Breast epithelium (tissue), 4 donors: ENCODE measurements around the gene DPPA4. TPM values are rescaled to one million over a fixed set of nuclear protein-coding genes. Genes with fewer than 3 reads are reported as not detected.

Experiments used
- DNase-seq, 2 donors: peaks; one replicate each; pipeline ENCODE4 v3.0.0-alpha.2; 2019; ENCODE audit warnings: low spot score in 2 of 2
- H3K27ac ChIP-seq, 2 donors: fragments of 200-600 bp; sonication (generic) in 1 of 2; one replicate each; pipeline ENCODE4 v1.5.1; 2016 to 2019; ENCODE audit warnings: mild to moderate bottlenecking in 1 of 2
- H3K27me3 ChIP-seq, 2 donors: fragments of 200-600 bp; sonication (generic) in 1 of 2; one replicate each; pipeline versions ENCODE4 v1.5.1 to v1.6.0; 2017 to 2019; ENCODE audit warnings: control low read depth in 1 of 2, mild to moderate bottlenecking in 1 of 2
- H3K36me3 ChIP-seq: fragments of 200-600 bp; one replicate; pipeline ENCODE4 v1.5.1; 2019
- H3K4me1 ChIP-seq, 2 donors: fragments of 200-600 bp; sonication (generic); one replicate each; pipeline ENCODE4 v1.5.1; 2016 to 2019; ENCODE audit warnings: control low read depth in 1 of 2
- H3K4me3 ChIP-seq, 3 donors: fragments of 200-600 bp; sonication (generic); 1 replicate in 2 of 3; 2 replicates in 1 of 3; pipeline ENCODE4 v1.5.1; 2016 to 2019; ENCODE audit warnings: mild to moderate bottlenecking in 3 of 3, moderate library complexity in 2 of 3
- H3K9me3 ChIP-seq, 2 donors: fragments of 200-600 bp; sonication (generic) in 1 of 2; one replicate each; pipeline ENCODE4 v1.5.1; 2016 to 2019; ENCODE audit warnings: control low read depth in 1 of 2
- POLR2A ChIP-seq: fragments of 450-650 bp; IDR thresholded peaks from one replicate; pipeline ENCODE4 v1.6.1; 2016; ENCODE audit warnings: antibody characterized with exemption, mild to moderate bottlenecking, moderate library complexity
- POLR2AphosphoS5 ChIP-seq, 3 donors: sonication (generic); formaldehyde crosslinking; IDR thresholded peaks; one replicate each; pipeline ENCODE4 v1.6.1; 2017; ENCODE audit warnings: antibody characterized with exemption in 3 of 3
- intact Hi-C: fragments of 100-400 bp; cut with DNase I; formaldehyde crosslinking; loops from one replicate; pipeline ENCODE4 v1.15.1; 2023; ENCODE audit warnings: low total_unique reads
- total RNA-seq, 3 donors: library from RNA; depleted of rRNA; stranded (reverse); fragments of >200 nt; gene quantifications; one replicate each; pipeline ENCODE4 v1.1.0, GENCODE V29; 2016
- TF ChIP-seq, protein P1 (sequence below), 3 donors: fragments of 450-650 bp; IDR thresholded peaks; one replicate each; pipeline ENCODE4 v1.5.1; 2016 to 2017; ENCODE audit warnings: antibody characterized with exemption in 3 of 3, mild to moderate bottlenecking in 3 of 3, moderate library complexity in 3 of 3

The DPPA4 gene
- total RNA-seq, 3 donors from 2014 or later = not detected

DNA sequence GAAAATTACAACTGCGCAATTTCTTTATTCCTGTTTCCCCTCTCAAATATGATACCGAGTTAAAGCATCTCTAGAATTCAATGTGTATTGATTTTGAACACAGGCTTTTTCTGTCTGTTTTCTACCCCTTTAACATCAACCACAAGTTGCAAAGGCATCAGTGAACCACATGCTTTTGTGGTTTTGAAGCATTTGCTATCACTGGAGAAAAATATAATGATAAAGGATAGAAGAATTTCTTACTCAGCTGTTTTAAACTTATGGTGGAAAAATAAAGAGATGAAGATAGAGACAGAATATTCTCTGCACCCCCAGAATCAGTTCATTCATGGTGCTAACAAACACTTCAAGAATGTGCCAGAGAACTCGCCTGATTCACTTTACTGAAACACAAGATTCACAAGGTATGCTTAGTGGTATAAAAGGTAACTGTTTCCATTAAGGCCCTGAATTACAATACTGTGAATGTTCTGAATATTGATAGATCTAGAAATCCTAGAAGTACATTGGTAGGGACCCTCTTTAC, 9.5 kb upstream of the DPPA4 start:
- no peaks in the 10 kb centered on the region for H3K4me1 ChIP-seq
- H3K27ac ChIP-seq = no peak overlapping the region
- TF ChIP-seq, protein P1, sequence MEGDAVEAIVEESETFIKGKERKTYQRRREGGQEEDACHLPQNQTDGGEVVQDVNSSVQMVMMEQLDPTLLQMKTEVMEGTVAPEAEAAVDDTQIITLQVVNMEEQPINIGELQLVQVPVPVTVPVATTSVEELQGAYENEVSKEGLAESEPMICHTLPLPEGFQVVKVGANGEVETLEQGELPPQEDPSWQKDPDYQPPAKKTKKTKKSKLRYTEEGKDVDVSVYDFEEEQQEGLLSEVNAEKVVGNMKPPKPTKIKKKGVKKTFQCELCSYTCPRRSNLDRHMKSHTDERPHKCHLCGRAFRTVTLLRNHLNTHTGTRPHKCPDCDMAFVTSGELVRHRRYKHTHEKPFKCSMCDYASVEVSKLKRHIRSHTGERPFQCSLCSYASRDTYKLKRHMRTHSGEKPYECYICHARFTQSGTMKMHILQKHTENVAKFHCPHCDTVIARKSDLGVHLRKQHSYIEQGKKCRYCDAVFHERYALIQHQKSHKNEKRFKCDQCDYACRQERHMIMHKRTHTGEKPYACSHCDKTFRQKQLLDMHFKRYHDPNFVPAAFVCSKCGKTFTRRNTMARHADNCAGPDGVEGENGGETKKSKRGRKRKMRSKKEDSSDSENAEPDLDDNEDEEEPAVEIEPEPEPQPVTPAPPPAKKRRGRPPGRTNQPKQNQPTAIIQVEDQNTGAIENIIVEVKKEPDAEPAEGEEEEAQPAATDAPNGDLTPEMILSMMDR (IDR thresholded peaks at IDR 0.05) = no peak
- TF ChIP-seq POLR2A = no peak
- no peak for TF ChIP-seq POLR2AphosphoS5 (IDR thresholded peaks at IDR 0.05)
- intact Hi-C loops = no loop called here
- H3K4me3 ChIP-seq = no peak overlapping the region
- no peak for DNase-seq
- peaks cover 0 to 7% of the 10 kb centered on the region in 2 donors for H3K9me3 ChIP-seq
- H3K36me3 ChIP-seq = no peaks in the 10 kb centered on the region
- no peaks in the 10 kb centered on the region for H3K27me3 ChIP-seq

DNA sequence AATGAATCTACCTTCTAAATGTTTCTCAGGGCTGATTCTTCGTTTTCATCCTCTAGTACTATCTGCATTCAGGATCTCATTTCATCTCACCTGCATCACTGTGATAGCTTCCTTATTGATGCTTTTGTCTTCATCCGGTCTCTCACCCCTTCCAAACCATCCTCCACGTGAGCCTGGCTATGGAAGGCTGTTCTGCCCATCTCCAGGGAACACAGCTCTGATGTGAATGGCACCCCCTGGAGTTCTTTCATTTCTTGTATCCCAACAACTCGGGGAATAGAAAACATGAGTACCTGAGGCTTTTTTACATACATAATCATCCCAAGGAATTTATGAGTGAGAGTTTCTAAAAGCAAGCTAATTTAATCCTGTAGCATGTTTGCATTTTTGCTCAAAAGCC, 8.8 kb upstream of the DPPA4 start:
- no peaks in the 10 kb centered on the region for H3K27me3 ChIP-seq
- TF ChIP-seq POLR2AphosphoS5 (IDR thresholded peaks at IDR 0.05) (no peak), POLR2A (no peak)
- TF ChIP-seq, protein P1 (IDR thresholded peaks at IDR 0.05) = no peak
- H3K4me3 ChIP-seq = no peak overlapping the region
- intact Hi-C loops = no loop called here
- no peaks in the 10 kb centered on the region for H3K4me1 ChIP-seq
- no peak overlapping the region for H3K27ac ChIP-seq
- no peaks in the 10 kb centered on the region for H3K36me3 ChIP-seq
- no peak for DNase-seq
- H3K9me3 ChIP-seq = peaks cover 0 to 7% of the 10 kb centered on the region in 2 donors

DNA sequence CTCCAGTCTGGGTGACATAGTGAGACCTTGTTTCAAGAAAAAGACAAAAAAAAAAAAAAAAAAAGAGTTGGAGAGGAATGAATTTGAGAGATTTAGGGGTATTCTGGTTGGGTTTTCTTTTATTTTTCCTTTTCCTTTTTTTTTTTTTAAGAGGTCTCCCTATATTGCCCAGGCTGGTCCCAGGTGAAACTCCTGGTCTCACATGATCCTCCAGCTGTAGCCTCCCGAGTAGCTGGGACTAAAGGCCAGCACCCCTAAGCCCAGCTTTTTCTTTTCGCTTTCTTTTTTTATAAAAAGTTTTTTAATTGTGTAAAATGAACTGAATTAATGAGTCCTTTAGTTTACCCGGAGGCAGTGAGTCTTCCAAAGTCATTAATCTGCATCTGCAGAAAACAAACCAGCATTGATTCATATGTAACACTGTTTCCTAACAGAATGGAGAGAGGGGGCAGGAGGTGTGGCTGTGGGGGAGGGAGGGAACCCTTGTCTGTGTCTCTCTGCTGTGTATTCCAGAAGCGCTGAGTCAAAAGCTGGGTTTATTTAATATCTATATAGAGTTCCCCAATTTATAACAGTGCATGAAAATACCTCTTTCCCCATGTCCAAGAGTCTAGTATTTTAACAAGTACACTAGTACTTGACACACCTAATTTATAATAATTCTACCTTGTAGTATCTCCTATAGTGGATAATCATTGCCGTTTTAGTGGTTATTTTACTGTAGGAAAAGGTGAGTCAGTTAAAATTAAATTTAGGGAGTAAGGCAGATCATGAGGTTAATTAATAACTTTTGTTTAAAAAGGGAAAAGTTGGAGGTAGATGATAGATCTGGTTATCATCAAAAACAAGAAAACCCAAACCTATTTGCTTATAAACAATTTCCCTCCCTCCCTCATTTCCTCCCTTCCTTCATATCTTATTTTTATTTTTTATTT, 2.6 kb upstream of the DPPA4 start:
- TF ChIP-seq, protein P1 (IDR thresholded peaks at IDR 0.05) = no peak
- Histone ChIP-seq H3K27ac (no peak overlapping the region), H3K9me3 (peaks cover 0 to 7% of the 10 kb centered on the region in 2 donors), H3K27me3 (no peaks in the 10 kb centered on the region), H3K4me3 (no peak overlapping the region), H3K4me1 (no peaks in the 10 kb centered on the region), H3K36me3 (no peaks in the 10 kb centered on the region)
- intact Hi-C loops = no loop called here
- DNase-seq = no peak

DNA sequence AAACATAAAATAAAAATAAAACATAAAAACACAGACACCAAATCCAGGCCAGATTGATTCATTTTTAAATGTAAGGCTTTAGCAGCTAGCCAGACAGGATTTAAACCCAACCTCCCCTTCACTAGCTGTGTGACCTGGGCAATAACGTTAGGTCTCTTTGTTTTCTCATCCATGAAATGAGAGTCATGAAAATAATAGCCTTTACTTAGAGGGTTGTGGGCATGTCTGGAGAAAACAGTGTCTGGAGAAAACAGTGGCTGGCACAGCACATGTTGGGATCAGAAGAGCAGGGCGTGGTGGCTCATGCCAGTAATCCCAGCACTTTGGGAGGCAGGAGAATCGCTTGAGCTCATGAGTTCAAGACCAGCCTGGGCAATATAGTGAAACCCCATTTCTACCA, 1.9 kb upstream of the DPPA4 start:
- TF ChIP-seq POLR2A (no peak), POLR2AphosphoS5 (IDR thresholded peaks at IDR 0.05) (no peak)
- TF ChIP-seq, protein P1 (IDR thresholded peaks at IDR 0.05) = no peak
- Histone ChIP-seq H3K9me3 (peaks cover 0 to under 1% of the 10 kb centered on the region in 2 donors), H3K4me1 (no peaks in the 10 kb centered on the region), H3K27me3 (no peaks in the 10 kb centered on the region), H3K4me3 (no peak overlapping the region), H3K36me3 (no peaks in the 10 kb centered on the region), H3K27ac (no peak overlapping the region)
- no peak for DNase-seq
- intact Hi-C loops = no loop called here

DNA sequence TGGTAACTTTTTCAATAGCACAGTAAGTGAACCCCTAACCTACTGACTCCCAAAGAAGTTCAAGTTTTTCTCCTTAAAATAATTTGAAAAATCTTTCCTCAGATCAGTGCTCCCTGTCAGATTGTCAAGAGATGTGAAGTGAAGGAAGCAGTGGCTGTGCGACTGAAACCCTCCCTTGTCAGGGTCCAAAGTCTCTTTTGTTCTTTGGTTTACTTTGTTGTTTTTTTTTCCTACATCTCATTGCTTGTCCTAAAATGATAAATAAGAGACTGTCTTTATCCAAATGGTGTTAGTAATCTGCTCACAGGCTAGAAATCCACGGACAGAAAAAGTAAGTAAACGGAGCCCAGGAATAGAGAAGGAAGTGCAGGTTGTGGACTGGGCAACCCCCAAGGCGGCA, 976 bp upstream of the DPPA4 start:
- Histone ChIP-seq H3K27me3 (no peaks in the 10 kb centered on the region), H3K4me1 (no peaks in the 10 kb centered on the region), H3K4me3 (no peak overlapping the region), H3K9me3 (no peaks in the 10 kb centered on the region), H3K36me3 (no peaks in the 10 kb centered on the region), H3K27ac (no peak overlapping the region)
- DNase-seq = no peak
- intact Hi-C loops = no loop called here
- TF ChIP-seq POLR2AphosphoS5 (IDR thresholded peaks at IDR 0.05) (no peak), POLR2A (no peak)
- TF ChIP-seq, protein P1 (IDR thresholded peaks at IDR 0.05) = no peak
